Naive B cell (primary cell): ENCODE results near the gene ATXN7L2. TPM values are rescaled to one million over a fixed set of nuclear protein-coding genes. Genes with fewer than 3 reads are reported as not detected.
"Not testable (repeated sequence)": the region's sequence is repeated elsewhere in the genome, so short reads cannot be mapped to it uniquely, and the experiment has no call there.

Experiments used
- ATAC-seq, 2 donors: fragments of 150-1000 bp; cut with Tn5 transposase; 2 replicates each; pipeline ENCODE4 v1.10.0; 2021; ENCODE audit warnings: low read depth in 2 of 2, mild to moderate bottlenecking in 2 of 2, moderate library complexity in 2 of 2
- DNase-seq: peaks from one replicate; pipeline ENCODE4 v3.0.0; 2022
- H3K27ac Mint-ChIP-seq, 6 donors: one replicate each; pipeline ENCODE4 v1.8.0; 2020 to 2022; ENCODE audit warnings: mild to moderate bottlenecking in 6 of 6, mixed read lengths in 6 of 6, moderate library complexity in 5 of 6, inconsistent platforms in 2 of 6
- H3K27me3 Mint-ChIP-seq, 3 donors: one replicate each; pipeline ENCODE4 v1.8.0; 2021 to 2022; ENCODE audit warnings: mixed read lengths in 3 of 3, mild to moderate bottlenecking in 1 of 3
- H3K36me3 Mint-ChIP-seq, 2 donors: one replicate each; pipeline ENCODE4 v1.8.0; 2020 to 2022; ENCODE audit warnings: mixed read lengths in 2 of 2, inconsistent platforms in 1 of 2, mild to moderate bottlenecking in 1 of 2
- H3K4me1 Mint-ChIP-seq, 3 donors: one replicate each; pipeline ENCODE4 v1.8.0; 2020 to 2022; ENCODE audit warnings: mixed read lengths in 3 of 3, inconsistent platforms in 1 of 3, mild to moderate bottlenecking in 1 of 3, moderate library complexity in 1 of 3
- H3K4me3 Mint-ChIP-seq, 8 donors: one replicate each; pipeline ENCODE4 v1.8.0; 2020 to 2022; ENCODE audit warnings: mild to moderate bottlenecking in 8 of 8, mixed read lengths in 8 of 8, moderate library complexity in 8 of 8, inconsistent platforms in 2 of 8
- H3K9me3 Mint-ChIP-seq, 7 donors: one replicate each; pipeline ENCODE4 v1.8.0; 2020 to 2022; ENCODE audit warnings: mixed read lengths in 7 of 7, mild to moderate bottlenecking in 5 of 7, inconsistent platforms in 2 of 7, moderate library complexity in 1 of 7
- polyA plus RNA-seq, 6 donors: library from polyadenylated mRNA; unstranded; fragments of 300-500 nt; fragmentation: Illumina TruSeq; gene quantifications; one replicate each; pipeline ENCODE4 v1.2.3, GENCODE V29; 2021; ENCODE audit warnings: low read depth in 6 of 6

ATXN7L2 gene
- polyA plus RNA-seq, result 1 to 10 TPM; 3.0 to 9.2 (median 5.2) TPM

DNA sequence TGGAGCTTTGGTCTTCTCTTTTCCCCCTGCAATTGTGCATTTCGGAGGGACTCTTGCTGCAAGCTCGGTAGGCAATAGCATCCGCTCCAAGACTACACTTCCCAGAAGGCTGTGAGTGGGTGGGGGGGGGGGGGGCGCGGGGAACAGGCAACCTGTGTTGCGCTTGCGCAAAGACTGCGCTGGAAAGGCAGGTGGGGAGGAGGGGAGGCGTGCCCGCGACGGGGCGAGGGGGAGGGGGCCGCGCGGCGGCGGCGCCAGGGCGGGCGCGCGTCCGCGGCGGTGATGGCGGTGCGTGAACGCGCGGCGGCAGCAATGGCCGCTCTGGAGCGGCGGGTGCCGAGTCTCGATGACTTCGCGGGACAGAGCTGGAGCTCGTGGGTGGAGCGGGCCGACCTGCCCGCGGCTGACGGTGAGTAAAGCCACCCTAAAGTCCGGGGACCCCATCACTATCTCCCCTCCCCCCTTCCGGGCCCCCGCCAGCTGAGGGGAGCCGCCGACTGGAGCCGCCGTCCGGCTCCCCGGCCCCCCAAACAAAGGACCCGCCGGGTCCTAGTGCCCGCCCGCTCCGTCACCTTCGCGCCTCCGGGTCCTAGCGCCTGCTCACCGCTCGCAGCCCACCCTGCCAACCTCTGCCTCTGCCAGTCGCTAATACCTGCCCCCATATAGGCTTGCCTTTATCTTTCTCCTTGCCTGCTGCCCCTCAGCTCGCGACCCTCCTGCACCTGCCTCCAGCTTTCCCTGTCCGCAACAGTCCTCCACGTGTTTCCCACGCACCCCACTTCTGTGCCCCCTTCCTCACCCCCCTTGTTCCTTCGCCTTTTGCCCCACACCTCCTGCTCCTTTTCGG lies at the start of gene ATXN7L2:
TSS of gene ATXN7L2 (plus strand) at position 234 of the 847 bp plus-strand sequence. CDS start at position 283, 49 bp downstream.
- ATAC-seq (peak; percentile 76 to 77), DNase-seq (peak; percentile 91)
- Mint-ChIP-seq H3K9me3 (no peaks in the 10 kb centered on the region), H3K27me3 (peaks cover 20 to 25% (median 23%) of the 10 kb centered on the region in 3 donors), H3K27ac (peak within 1 kb of the TSS; percentile 67 to 99 (median 90)), H3K4me1 (peaks cover 28 to 33% (median 30%) of the 10 kb centered on the region in 3 donors), H3K36me3 (no peaks in the 10 kb centered on the region), H3K4me3 (peak within 1 kb of the TSS; percentile 83 to 97 (median 96))

DNA sequence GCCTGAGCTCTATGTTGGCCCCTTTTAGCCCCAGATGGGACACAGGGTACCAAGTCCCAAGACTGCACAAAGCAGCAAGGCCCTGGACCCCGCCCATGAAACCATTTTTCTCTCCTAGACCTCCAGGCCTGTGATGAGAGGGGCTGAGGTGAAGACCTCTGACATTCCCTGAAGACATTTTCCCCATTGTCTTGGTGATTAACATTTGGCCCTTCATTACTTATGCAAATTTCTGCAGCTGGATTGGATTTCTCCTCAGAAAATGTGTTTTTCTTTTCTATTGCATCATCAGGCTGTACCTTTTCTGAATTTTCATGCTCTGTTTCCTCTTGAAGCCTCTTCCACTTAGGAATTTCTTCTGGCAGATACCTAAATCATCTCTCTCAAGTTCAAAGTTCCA lies 49.2 kb upstream of the ATXN7L2 start:
- H3K4me1 Mint-ChIP-seq, result peaks cover 0 to 4% (median 0%) of the 10 kb centered on the region in 3 donors
- peaks cover 11 to 32% (median 13%) of the 10 kb centered on the region in 3 donors for H3K27me3 Mint-ChIP-seq
- H3K4me3 Mint-ChIP-seq, result no peak overlapping the region
- peaks cover 7 to 9% of the 10 kb centered on the region in 2 donors for H3K36me3 Mint-ChIP-seq
- ATAC-seq, result no peak
- no peak overlapping the region for H3K27ac Mint-ChIP-seq
- H3K9me3 Mint-ChIP-seq, result peaks cover 0 to 17% (median 1%) of the 10 kb centered on the region in 7 donors
- no peak for DNase-seq

- Mint-ChIP-seq H3K4me3 (no peak overlapping the region), H3K36me3 (peaks cover 7 to 9% of the 10 kb centered on the region in 2 donors), H3K27me3 (peaks cover 0 to 19% (median 11%) of the 10 kb centered on the region in 3 donors), H3K4me1 (peaks cover 0 to 4% (median 0%) of the 10 kb centered on the region in 3 donors), H3K9me3 (peaks cover 0 to 7% (median 1%) of the 10 kb centered on the region in 7 donors), H3K27ac (no peak overlapping the region)
- DNase-seq (no peak), ATAC-seq (no peak)
Observed at GRCh38 chr1:109438798-109439297, 44.9 kb upstream of the ATXN7L2 start.

DNA sequence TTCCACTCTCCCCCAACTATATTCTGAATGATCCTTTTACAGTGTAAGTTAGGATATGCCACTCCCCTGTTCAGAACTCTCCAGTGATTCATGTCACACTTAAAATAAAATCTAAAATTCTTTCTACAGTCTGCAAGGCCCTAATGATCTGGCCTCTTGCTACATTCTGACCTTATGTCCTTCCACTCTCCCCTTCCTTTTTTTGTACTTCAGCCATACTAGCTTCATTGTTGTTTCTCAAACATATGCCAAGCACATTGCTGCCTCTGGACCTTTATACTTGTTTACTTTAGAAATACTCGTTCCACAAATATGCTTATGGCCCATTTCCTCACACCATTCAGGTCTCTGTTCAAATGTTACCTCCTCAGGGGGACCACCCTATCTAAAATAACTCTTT lies 42.6 kb upstream of the ATXN7L2 start:
- Mint-ChIP-seq H3K27me3 (peaks cover 4 to 11% (median 7%) of the 10 kb centered on the region in 3 donors), H3K4me1 (no peaks in the 10 kb centered on the region), H3K27ac (no peak overlapping the region), H3K4me3 (no peak overlapping the region), H3K9me3 (no peaks in the 10 kb centered on the region), H3K36me3 (no peaks in the 10 kb centered on the region)
- ATAC-seq (no peak), DNase-seq (no peak)

GRCh38 chr1:109443476-109443875 lies 40.2 kb upstream of the ATXN7L2 start:
- no peak for ATAC-seq
- Mint-ChIP-seq H3K36me3 (no peaks in the 10 kb centered on the region), H3K4me3 (no peak overlapping the region)

DNA sequence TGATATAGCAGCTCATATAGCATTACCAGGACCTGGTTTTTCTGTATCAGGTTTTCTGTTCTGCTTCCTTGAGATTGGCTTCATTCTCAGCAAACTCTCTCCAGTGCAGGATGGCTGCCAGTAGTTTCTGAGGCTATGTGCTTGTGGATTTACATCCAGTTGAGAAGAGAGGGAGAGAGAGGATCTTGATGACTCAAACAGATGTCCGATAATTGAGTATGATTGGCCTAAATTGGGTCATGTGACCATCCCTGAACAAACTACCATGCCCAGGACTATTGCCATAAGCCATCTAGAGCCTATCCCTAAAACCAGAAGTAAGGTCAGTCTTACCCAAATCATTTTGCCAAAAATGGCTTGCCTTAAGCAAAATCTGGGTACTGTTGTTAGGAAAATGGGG lies 39.4 kb upstream of the ATXN7L2 start:
- ATAC-seq (no peak), DNase-seq (no peak)

More at GRCh38 chr1:109443476-109443875, 40.2 kb upstream of the ATXN7L2 start:
- Mint-ChIP-seq H3K27ac (no peak overlapping the region), H3K9me3 (no peaks in the 10 kb centered on the region), H3K27me3 (peaks cover 10 to 22% (median 17%) of the 10 kb centered on the region in 3 donors), H3K4me1 (no peaks in the 10 kb centered on the region)
- no peak for DNase-seq

GRCh38 chr1:109445949-109446695 lies 37.6 kb upstream of the ATXN7L2 start:
- ATAC-seq, H3K27ac Mint-ChIP-seq, H3K4me1 Mint-ChIP-seq, H3K9me3 Mint-ChIP-seq, DNase-seq, H3K36me3 Mint-ChIP-seq, H3K4me3 Mint-ChIP-seq: not testable (repeated sequence)
- H3K27me3 Mint-ChIP-seq, result peaks cover 24 to 35% (median 32%) of the 10 kb centered on the region in 3 donors

More for the DNA sequence above, 39.4 kb upstream of the ATXN7L2 start:
- H3K36me3 Mint-ChIP-seq, result no peaks in the 10 kb centered on the region
- peaks cover 0 to under 1% (median 0%) of the 10 kb centered on the region in 7 donors for H3K9me3 Mint-ChIP-seq
- H3K27ac Mint-ChIP-seq, result no peak overlapping the region
- H3K27me3 Mint-ChIP-seq, result peaks cover 10 to 22% (median 18%) of the 10 kb centered on the region in 3 donors
- H3K4me3 Mint-ChIP-seq, result no peak overlapping the region
- H3K4me1 Mint-ChIP-seq, result no peaks in the 10 kb centered on the region

DNA sequence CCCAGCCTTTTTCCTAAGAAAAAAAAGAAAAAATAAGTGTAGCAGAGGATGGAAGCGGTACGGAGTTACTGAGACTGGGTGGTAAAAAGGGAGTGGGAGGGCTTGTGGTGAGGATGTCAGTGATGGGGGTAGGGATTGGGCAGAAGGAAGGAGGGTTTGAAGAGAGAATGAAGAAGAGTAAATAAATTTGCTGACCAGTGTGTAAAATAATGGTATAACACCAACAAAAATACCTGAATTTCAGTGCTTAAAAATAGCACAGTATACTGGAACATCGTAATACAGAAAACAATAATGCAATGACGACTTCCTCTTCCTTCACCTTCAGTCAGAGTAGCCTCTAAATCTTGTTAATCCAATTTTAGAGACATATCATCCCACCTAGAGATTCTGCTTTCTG lies 36.2 kb upstream of the ATXN7L2 start:
- H3K27ac Mint-ChIP-seq, result no peak overlapping the region
- no peaks in the 10 kb centered on the region for H3K36me3 Mint-ChIP-seq
- ATAC-seq (no peak), DNase-seq (no peak)
- H3K4me1 Mint-ChIP-seq, result no peaks in the 10 kb centered on the region
- no peak overlapping the region for H3K4me3 Mint-ChIP-seq
- H3K27me3 Mint-ChIP-seq, result peaks cover 30 to 43% (median 42%) of the 10 kb centered on the region in 3 donors
- peaks cover 3 to 13% (median 6%) of the 10 kb centered on the region in 7 donors for H3K9me3 Mint-ChIP-seq

- Mint-ChIP-seq H3K27ac (no peak overlapping the region), H3K4me3 (no peak overlapping the region), H3K27me3 (peaks cover 36 to 52% (median 46%) of the 10 kb centered on the region in 3 donors), H3K4me1 (no peaks in the 10 kb centered on the region), H3K36me3 (peaks cover 0 to 7% of the 10 kb centered on the region in 2 donors), H3K9me3 (peaks cover 7 to 49% (median 21%) of the 10 kb centered on the region in 7 donors)
- DNase-seq (no peak), ATAC-seq (no peak)
Observed at GRCh38 chr1:109454497-109455133, 29.1 kb upstream of the ATXN7L2 start.

- Mint-ChIP-seq H3K4me3 (no peak overlapping the region), H3K27me3 (peaks cover 29 to 50% (median 49%) of the 10 kb centered on the region in 3 donors), H3K9me3 (peaks cover 4 to 38% (median 22%) of the 10 kb centered on the region in 7 donors), H3K4me1 (no peaks in the 10 kb centered on the region), H3K36me3 (peaks cover 0 to 7% of the 10 kb centered on the region in 2 donors), H3K27ac (no peak overlapping the region)
- DNase-seq (no peak), ATAC-seq (no peak)
Observed at GRCh38 chr1:109457819-109458218, 25.9 kb upstream of the ATXN7L2 start.

DNA sequence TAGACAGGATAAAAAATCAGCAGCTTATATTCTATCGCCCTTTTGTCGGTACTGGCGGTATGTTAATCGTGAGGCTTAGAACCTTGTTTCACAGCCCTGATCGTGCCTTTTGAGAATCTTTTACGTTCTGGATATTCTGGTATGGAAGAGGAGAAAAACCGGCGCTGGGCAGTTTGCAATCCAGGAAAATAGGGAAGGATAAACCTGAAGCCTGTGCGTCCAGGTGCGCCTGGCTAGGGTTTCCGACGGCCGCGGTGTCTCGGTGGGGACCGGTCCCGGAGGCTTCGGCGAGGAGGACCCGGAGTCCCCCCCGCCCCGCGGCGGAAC lies 17.6 kb upstream of the ATXN7L2 start:
- H3K27ac Mint-ChIP-seq, result no peak overlapping the region
- H3K27me3 Mint-ChIP-seq, result peaks cover 65 to 86% (median 75%) of the 10 kb centered on the region in 3 donors
- H3K4me3 Mint-ChIP-seq, result peak overlapping the region; percentile 62 to 82 (median 78)
- ATAC-seq (no peak), DNase-seq (no peak)
- peaks cover 0 to 1% (median 0%) of the 10 kb centered on the region in 7 donors for H3K9me3 Mint-ChIP-seq
- H3K4me1 Mint-ChIP-seq, result peaks cover 3 to 14% (median 10%) of the 10 kb centered on the region in 3 donors
- H3K36me3 Mint-ChIP-seq, result no peaks in the 10 kb centered on the region

- ATAC-seq (peak; percentile 46 to 51), DNase-seq (no peak)
- peaks cover 62 to 85% (median 74%) of the 10 kb centered on the region in 3 donors for H3K27me3 Mint-ChIP-seq
- peak within 1 kb of the TSS; percentile 62 to 88 (median 78) for H3K4me3 Mint-ChIP-seq
- peaks cover 3 to 14% (median 10%) of the 10 kb centered on the region in 3 donors for H3K4me1 Mint-ChIP-seq
- peak within 1 kb of the TSS in 1 of 6 donors; percentile 24 for H3K27ac Mint-ChIP-seq
- no peaks in the 10 kb centered on the region for H3K9me3 Mint-ChIP-seq
- H3K36me3 Mint-ChIP-seq, result no peaks in the 10 kb centered on the region
Observed at GRCh38 chr1:109466452-109467300, 17.0 kb upstream of the ATXN7L2 start, which contains the start of gene SYPL2. Gene SYPL2 (plus strand): TSS chr1:109466546. CDS start chr1:109466844, 298 bp downstream.
